ENCODE results near the gene WSB1. TPM values are rescaled to one million over a fixed set of nuclear protein-coding genes. Genes with fewer than 3 reads are reported as not detected.

Gene WSB1, protein sequence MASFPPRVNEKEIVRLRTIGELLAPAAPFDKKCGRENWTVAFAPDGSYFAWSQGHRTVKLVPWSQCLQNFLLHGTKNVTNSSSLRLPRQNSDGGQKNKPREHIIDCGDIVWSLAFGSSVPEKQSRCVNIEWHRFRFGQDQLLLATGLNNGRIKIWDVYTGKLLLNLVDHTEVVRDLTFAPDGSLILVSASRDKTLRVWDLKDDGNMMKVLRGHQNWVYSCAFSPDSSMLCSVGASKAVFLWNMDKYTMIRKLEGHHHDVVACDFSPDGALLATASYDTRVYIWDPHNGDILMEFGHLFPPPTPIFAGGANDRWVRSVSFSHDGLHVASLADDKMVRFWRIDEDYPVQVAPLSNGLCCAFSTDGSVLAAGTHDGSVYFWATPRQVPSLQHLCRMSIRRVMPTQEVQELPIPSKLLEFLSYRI
- total RNA-seq (10 to 100 TPM; 41.3 to 73.7 (median 50.3) TPM), polyA plus RNA-seq (10 to 100 TPM; 49.8 to 84.3 TPM)

DNA sequence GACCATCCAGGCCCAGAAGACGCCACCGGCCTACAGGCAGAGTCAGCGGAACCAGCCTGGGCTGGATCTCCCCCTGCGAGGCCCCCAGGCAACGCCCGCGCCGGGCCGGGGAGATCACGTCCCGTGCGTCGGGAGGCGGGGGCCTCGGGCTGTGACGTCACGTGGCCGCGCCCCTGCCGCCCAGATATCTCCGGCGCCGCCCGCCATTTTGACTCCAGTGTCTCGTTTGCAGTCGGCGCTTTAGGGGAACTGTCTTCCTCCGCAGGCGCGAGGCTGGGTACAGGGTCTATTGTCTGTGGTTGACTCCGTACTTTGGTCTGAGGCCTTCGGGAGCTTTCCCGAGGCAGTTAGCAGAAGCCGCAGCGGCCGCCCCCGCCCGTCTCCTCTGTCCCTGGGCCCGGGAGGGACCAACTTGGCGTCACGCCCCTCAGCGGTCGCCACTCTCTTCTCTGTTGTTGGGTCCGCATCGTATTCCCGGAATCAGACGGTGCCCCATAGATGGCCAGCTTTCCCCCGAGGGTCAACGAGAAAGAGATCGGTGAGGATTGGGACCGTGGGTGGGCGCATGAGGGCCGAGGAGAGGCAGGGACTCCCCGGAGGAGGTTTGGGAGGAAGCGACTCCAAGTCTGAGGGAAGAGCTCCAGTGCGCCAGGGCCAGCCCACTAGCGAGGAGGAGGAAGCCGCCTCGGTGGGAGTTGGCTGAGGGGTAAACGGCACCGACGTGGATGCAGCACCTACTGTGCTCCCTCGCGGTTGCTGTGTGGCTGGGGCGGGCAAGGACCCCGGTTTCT, at the start of gene WSB1:
Gene WSB1 (plus strand): TSS at position 217 of the 791 bp plus-strand sequence. CDS start 282 bp downstream, at position 499.
- Histone ChIP-seq H3K27me3 (no peaks in the 10 kb centered on the region), H3K9me3 (no peaks in the 10 kb centered on the region), H3K36me3 (no peaks in the 10 kb centered on the region), H3K4me3 (peak within 1 kb of the TSS; percentile 72 to 97 (median 95)), H3K27ac (peak within 1 kb of the TSS; percentile 96 to 99 (median 98)), H3K4me1 (peaks cover 0 to 28% (median 15%) of the 10 kb centered on the region in 3 donors)
- no peak for FAIRE-seq
- TF ChIP-seq, protein P1, sequence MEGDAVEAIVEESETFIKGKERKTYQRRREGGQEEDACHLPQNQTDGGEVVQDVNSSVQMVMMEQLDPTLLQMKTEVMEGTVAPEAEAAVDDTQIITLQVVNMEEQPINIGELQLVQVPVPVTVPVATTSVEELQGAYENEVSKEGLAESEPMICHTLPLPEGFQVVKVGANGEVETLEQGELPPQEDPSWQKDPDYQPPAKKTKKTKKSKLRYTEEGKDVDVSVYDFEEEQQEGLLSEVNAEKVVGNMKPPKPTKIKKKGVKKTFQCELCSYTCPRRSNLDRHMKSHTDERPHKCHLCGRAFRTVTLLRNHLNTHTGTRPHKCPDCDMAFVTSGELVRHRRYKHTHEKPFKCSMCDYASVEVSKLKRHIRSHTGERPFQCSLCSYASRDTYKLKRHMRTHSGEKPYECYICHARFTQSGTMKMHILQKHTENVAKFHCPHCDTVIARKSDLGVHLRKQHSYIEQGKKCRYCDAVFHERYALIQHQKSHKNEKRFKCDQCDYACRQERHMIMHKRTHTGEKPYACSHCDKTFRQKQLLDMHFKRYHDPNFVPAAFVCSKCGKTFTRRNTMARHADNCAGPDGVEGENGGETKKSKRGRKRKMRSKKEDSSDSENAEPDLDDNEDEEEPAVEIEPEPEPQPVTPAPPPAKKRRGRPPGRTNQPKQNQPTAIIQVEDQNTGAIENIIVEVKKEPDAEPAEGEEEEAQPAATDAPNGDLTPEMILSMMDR (IDR thresholded peaks at IDR 0.05): no peak
- DNase-seq: peak; percentile 89 to 97 (median 92)
- WGBS, 2 donors: 0 to 1% methylated on average over 66 of the region's 66 CpGs
- peak; percentile 88 to 95 (median 92) for ATAC-seq
- intact Hi-C loops (cut with DNase I): no loop called here

- H3K9me3 ChIP-seq: no peaks in the 10 kb centered on the region
- H3K27ac ChIP-seq: peak overlapping the region; percentile 47 to 75 (median 66)
- intact Hi-C loops (cut with DNase I): no loop called here
- FAIRE-seq (no peak), ATAC-seq (peak; percentile 66 to 78 (median 75)), DNase-seq (peak in 4 of 6 donors; percentile 27 to 58 (median 44))
- TF ChIP-seq, protein P1 (IDR thresholded peaks at IDR 0.05): no peak
- peaks cover 0 to 14% (median 10%) of the 10 kb centered on the region in 3 donors for H3K4me1 ChIP-seq
- H3K27me3 ChIP-seq: no peaks in the 10 kb centered on the region
- 64% methylated on average over 16 of the region's 16 CpGs for WGBS, 2 donors
- peak overlapping the region in 2 of 4 donors; percentile 1 to 4 for H3K4me3 ChIP-seq
- H3K36me3 ChIP-seq: no peaks in the 10 kb centered on the region
These were observed 49.3 kb upstream of the WSB1 start for GRCh38 chr17:27244491-27245223.

GRCh38 chr17:27245230-27245696, 48.7 kb upstream of the WSB1 start:
- FAIRE-seq (no peak), ATAC-seq (peak; percentile 68 to 89 (median 88)), DNase-seq (peak; percentile 64 to 79 (median 72))
- Histone ChIP-seq H3K4me1 (peaks cover 0 to 14% (median 10%) of the 10 kb centered on the region in 3 donors), H3K4me3 (peak overlapping the region in 2 of 4 donors; percentile 1 to 4), H3K36me3 (no peaks in the 10 kb centered on the region), H3K9me3 (no peaks in the 10 kb centered on the region), H3K27me3 (no peaks in the 10 kb centered on the region), H3K27ac (peak overlapping the region; percentile 47 to 75 (median 66))
- TF ChIP-seq, protein P1 (IDR thresholded peaks at IDR 0.05): peak in 3 of 4 donors; percentile 16 to 27 (median 17)
- intact Hi-C loops (cut with DNase I): no loop called here
- WGBS, 2 donors: 7 to 21% methylated on average over 7 of the region's 7 CpGs

- Histone ChIP-seq H3K4me3 (no peak overlapping the region), H3K27ac (peak overlapping the region in 2 of 4 donors; percentile 70 to 71), H3K27me3 (no peaks in the 10 kb centered on the region), H3K4me1 (peaks cover 0 to 14% (median 10%) of the 10 kb centered on the region in 3 donors), H3K36me3 (no peaks in the 10 kb centered on the region), H3K9me3 (no peaks in the 10 kb centered on the region)
- TF ChIP-seq, protein P1 (IDR thresholded peaks at IDR 0.05): no peak
- FAIRE-seq (no peak), DNase-seq (no peak), ATAC-seq (no peak)
- intact Hi-C loops (cut with DNase I): no loop called here
These were observed 47.4 kb upstream of the WSB1 start for GRCh38 chr17:27246537-27246936.
